GM19240 (cell line): ENCODE measurements around the gene NRIP1.

Experiments
- DNase-seq: peaks from one replicate; pipeline ENCODE4 v3.0.0; 2011; ENCODE audit warnings: low spot score; ENCODE audit not compliant: insufficient read length

The NRIP1 gene

GRCh38 chr21:15064576-15065391 lies at the start of gene NRIP1:
NRIP1 (minus strand) TSS chr21:15065000; CDS start chr21:14968192, 96,808 bp downstream.
- DNase-seq, result no peak

GRCh38 chr21:15112858-15113257 lies 48.1 kb upstream of the NRIP1 start:
- no peak for DNase-seq

- no peak for DNase-seq
These were observed 44.0 kb upstream of the NRIP1 start for GRCh38 chr21:15108801-15109200.

GRCh38 chr21:15104470-15104869 lies 39.7 kb upstream of the NRIP1 start:
- DNase-seq, result no peak

GRCh38 chr21:15098908-15099307 lies 34.1 kb upstream of the NRIP1 start:
- no peak for DNase-seq

- DNase-seq, result no peak
These were observed 33.4 kb upstream of the NRIP1 start for GRCh38 chr21:15098181-15098580.

GRCh38 chr21:15097580-15097979 lies 32.8 kb upstream of the NRIP1 start:
- DNase-seq, result no peak

GRCh38 chr21:15096146-15096545 lies 31.3 kb upstream of the NRIP1 start:
- DNase-seq, result no peak

- no peak for DNase-seq
These were observed 30.5 kb upstream of the NRIP1 start for GRCh38 chr21:15095326-15095725.

GRCh38 chr21:15094706-15095105 lies 29.9 kb upstream of the NRIP1 start:
- no peak for DNase-seq

GRCh38 chr21:15093216-15093615 lies 28.4 kb upstream of the NRIP1 start:
- DNase-seq, result no peak

- no peak for DNase-seq
These were observed 27.9 kb upstream of the NRIP1 start for GRCh38 chr21:15092745-15093144.

GRCh38 chr21:15090390-15090789 lies 25.6 kb upstream of the NRIP1 start:
- DNase-seq, result no peak

- no peak for DNase-seq
These were observed 23.7 kb upstream of the NRIP1 start for GRCh38 chr21:15088488-15088887.

GRCh38 chr21:15084668-15085067 lies 19.9 kb upstream of the NRIP1 start:
- DNase-seq, result no peak

- no peak for DNase-seq
These were observed 15.7 kb upstream of the NRIP1 start for GRCh38 chr21:15080526-15080925.

- no peak for DNase-seq
These were observed 14.5 kb upstream of the NRIP1 start for GRCh38 chr21:15079269-15079668.

- no peak for DNase-seq
These were observed 13.4 kb upstream of the NRIP1 start for GRCh38 chr21:15078180-15078579.

- DNase-seq, result no peak
These were observed 12.8 kb upstream of the NRIP1 start for GRCh38 chr21:15077529-15078145.

GRCh38 chr21:15076730-15077129 lies 11.9 kb upstream of the NRIP1 start:
- DNase-seq, result no peak

GRCh38 chr21:15071009-15071408 lies 6.2 kb upstream of the NRIP1 start:
- no peak for DNase-seq

- DNase-seq, result no peak
These were observed 1.3 kb upstream of the NRIP1 start for GRCh38 chr21:15066123-15066575.
